ENCODE data around the gene CITED4.

Gene CITED4

DNA sequence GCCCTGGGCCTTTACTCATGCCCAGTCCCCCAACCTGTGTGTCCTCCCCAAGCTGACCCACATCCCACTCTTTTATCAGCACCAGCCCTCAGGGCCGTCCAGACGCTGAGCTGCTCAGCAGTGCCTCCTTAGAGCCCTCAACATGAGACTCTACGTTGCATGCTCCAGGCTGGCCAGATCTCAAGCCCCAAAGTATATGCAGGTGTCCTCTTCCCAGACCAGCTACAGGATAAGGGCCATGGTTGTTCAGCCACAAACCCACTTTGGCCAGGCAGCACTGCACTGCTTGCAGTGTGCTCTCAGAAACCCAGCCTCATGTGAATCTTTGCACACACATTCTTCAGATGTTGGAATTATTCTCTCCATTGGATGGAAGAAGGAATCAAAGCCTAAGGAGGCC, 6.0 kb downstream of the CITED4 start:
- Histone ChIP-seq H3K27me3 (ENCODE audit: insufficient read depth, low read length, poor library complexity) (no peaks in the 10 kb centered on the region), H2AFZ (ENCODE audit: low read depth, low read length) (no peak overlapping the region), H3K9me3 (ENCODE audit: insufficient read depth, low read length, severe bottlenecking) (no peaks in the 10 kb centered on the region), H4K20me1 (ENCODE audit: insufficient read depth, low read length) (no peaks in the 10 kb centered on the region), H3K36me3 (ENCODE audit: insufficient read depth, low read length) (no peaks in the 10 kb centered on the region), H3K9ac (ENCODE audit: low read depth, low read length) (no peak overlapping the region), H3K4me3 (ENCODE audit: low read depth in 1 of 2, low read length in 2 of 2) (no peak overlapping the region), H3K4me1 (ENCODE audit: insufficient read depth, low read length) (no peaks in the 10 kb centered on the region), H3K27ac (ENCODE audit: low read length) (no peak overlapping the region), H3K4me2 (ENCODE audit: insufficient read depth, low read length) (no peak overlapping the region), H3K79me2 (ENCODE audit: insufficient read depth, low read length) (no peaks in the 10 kb centered on the region)
- ATAC-seq (ENCODE audit: insufficient read depth, low read depth) (no peak), DNase-seq (no peak)
- TF ChIP-seq, protein P1, sequence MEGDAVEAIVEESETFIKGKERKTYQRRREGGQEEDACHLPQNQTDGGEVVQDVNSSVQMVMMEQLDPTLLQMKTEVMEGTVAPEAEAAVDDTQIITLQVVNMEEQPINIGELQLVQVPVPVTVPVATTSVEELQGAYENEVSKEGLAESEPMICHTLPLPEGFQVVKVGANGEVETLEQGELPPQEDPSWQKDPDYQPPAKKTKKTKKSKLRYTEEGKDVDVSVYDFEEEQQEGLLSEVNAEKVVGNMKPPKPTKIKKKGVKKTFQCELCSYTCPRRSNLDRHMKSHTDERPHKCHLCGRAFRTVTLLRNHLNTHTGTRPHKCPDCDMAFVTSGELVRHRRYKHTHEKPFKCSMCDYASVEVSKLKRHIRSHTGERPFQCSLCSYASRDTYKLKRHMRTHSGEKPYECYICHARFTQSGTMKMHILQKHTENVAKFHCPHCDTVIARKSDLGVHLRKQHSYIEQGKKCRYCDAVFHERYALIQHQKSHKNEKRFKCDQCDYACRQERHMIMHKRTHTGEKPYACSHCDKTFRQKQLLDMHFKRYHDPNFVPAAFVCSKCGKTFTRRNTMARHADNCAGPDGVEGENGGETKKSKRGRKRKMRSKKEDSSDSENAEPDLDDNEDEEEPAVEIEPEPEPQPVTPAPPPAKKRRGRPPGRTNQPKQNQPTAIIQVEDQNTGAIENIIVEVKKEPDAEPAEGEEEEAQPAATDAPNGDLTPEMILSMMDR (IDR thresholded peaks at IDR 0.05; ENCODE audit: borderline replicate concordance, extremely low read depth, low read length, poor library complexity, severe bottlenecking): no peak
- TF ChIP-seq EZH2 (IDR thresholded peaks at IDR 0.05; ENCODE audit: borderline replicate concordance, low read depth, low read length, severe bottlenecking): no peak

DNA sequence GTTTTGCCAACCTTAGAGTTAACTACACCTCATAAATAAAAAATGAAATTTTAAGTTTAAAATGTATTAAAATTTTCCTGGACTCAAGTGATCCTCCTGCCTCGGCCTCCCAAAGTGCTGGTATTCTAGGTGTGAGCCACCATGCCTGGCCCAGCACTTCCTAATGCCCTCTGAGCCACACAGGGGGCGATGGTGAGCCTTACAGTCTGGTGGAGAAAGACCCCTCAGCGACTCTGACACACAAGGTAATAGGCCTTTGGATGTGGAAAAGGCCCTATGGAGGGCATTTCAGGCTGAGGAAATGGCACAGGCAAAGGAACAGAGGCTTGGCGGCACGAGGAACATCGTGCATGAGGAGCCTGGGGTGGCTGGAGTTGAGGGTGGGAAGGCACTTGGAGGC, 6.7 kb downstream of the CITED4 start:
- no peak overlapping the region for H3K9ac ChIP-seq (ENCODE audit: low read depth, low read length)
- no peaks in the 10 kb centered on the region for H3K27me3 ChIP-seq (ENCODE audit: insufficient read depth, low read length, poor library complexity)
- no peak overlapping the region for H3K4me3 ChIP-seq (ENCODE audit: low read depth in 1 of 2, low read length in 2 of 2)
- H3K4me2 ChIP-seq (ENCODE audit: insufficient read depth, low read length): no peak overlapping the region
- TF ChIP-seq, protein P1 (IDR thresholded peaks at IDR 0.05; ENCODE audit: borderline replicate concordance, extremely low read depth, low read length, poor library complexity, severe bottlenecking): peak; percentile 56
- TF ChIP-seq EZH2 (IDR thresholded peaks at IDR 0.05; ENCODE audit: borderline replicate concordance, low read depth, low read length, severe bottlenecking): no peak
- no peak overlapping the region for H2AFZ ChIP-seq (ENCODE audit: low read depth, low read length)
- H3K36me3 ChIP-seq (ENCODE audit: insufficient read depth, low read length): no peaks in the 10 kb centered on the region
- H3K27ac ChIP-seq (ENCODE audit: low read length): no peak overlapping the region
- ATAC-seq (ENCODE audit: insufficient read depth, low read depth) (peak; percentile 49; the same call in 1 of the 3 replicates), DNase-seq (peak; percentile 31)
- H3K79me2 ChIP-seq (ENCODE audit: insufficient read depth, low read length): no peaks in the 10 kb centered on the region
- no peaks in the 10 kb centered on the region for H3K4me1 ChIP-seq (ENCODE audit: insufficient read depth, low read length)
- no peaks in the 10 kb centered on the region for H4K20me1 ChIP-seq (ENCODE audit: insufficient read depth, low read length)
- H3K9me3 ChIP-seq (ENCODE audit: insufficient read depth, low read length, severe bottlenecking): no peaks in the 10 kb centered on the region

DNA sequence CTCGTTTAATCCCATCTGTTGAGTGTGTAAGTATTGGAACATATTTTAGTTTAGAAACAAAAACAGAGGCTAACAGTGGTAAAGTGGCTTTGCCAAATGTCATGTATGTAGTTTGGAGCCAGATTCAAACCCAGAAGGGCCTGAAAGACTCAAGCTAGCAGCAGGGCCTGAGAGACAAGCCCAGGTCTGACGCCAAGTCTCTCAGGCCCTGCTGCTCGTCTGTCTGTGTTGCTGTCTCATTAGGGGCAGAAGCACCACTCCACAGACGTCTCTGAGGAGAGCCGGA, 8.3 kb downstream of the CITED4 start:
- TF ChIP-seq, protein P1 (IDR thresholded peaks at IDR 0.05; ENCODE audit: borderline replicate concordance, extremely low read depth, low read length, poor library complexity, severe bottlenecking): no peak
- TF ChIP-seq EZH2 (IDR thresholded peaks at IDR 0.05; ENCODE audit: borderline replicate concordance, low read depth, low read length, severe bottlenecking): no peak
- Histone ChIP-seq H3K9ac (ENCODE audit: low read depth, low read length) (no peak overlapping the region), H3K4me3 (ENCODE audit: low read depth in 1 of 2, low read length in 2 of 2) (no peak overlapping the region), H4K20me1 (ENCODE audit: insufficient read depth, low read length) (no peaks in the 10 kb centered on the region), H3K9me3 (ENCODE audit: insufficient read depth, low read length, severe bottlenecking) (no peaks in the 10 kb centered on the region), H3K27me3 (ENCODE audit: insufficient read depth, low read length, poor library complexity) (no peaks in the 10 kb centered on the region), H2AFZ (ENCODE audit: low read depth, low read length) (no peak overlapping the region), H3K79me2 (ENCODE audit: insufficient read depth, low read length) (no peaks in the 10 kb centered on the region), H3K4me1 (ENCODE audit: insufficient read depth, low read length) (peaks cover 4% of the 10 kb centered on the region), H3K4me2 (ENCODE audit: insufficient read depth, low read length) (no peak overlapping the region), H3K36me3 (ENCODE audit: insufficient read depth, low read length) (no peaks in the 10 kb centered on the region), H3K27ac (ENCODE audit: low read length) (no peak overlapping the region)
- DNase-seq (no peak), ATAC-seq (ENCODE audit: insufficient read depth, low read depth) (no peak)

All from DND-41 (cell line).